LNCAP (cell line): Measurements from ENCODE around the gene ELOVL6.

ENCODE experiments used
- TF ChIP-seq, protein P1 (sequence below): fragments of 450-650 bp; IDR thresholded peaks from 2 replicates; pipeline ENCODE4 v1.5.1; 2017; ENCODE audit warnings: mild to moderate bottlenecking

The ELOVL6 gene

GRCh38 chr4:110074570-110074969 lies 123.8 kb downstream of the ELOVL6 start:
- TF ChIP-seq, protein P1, sequence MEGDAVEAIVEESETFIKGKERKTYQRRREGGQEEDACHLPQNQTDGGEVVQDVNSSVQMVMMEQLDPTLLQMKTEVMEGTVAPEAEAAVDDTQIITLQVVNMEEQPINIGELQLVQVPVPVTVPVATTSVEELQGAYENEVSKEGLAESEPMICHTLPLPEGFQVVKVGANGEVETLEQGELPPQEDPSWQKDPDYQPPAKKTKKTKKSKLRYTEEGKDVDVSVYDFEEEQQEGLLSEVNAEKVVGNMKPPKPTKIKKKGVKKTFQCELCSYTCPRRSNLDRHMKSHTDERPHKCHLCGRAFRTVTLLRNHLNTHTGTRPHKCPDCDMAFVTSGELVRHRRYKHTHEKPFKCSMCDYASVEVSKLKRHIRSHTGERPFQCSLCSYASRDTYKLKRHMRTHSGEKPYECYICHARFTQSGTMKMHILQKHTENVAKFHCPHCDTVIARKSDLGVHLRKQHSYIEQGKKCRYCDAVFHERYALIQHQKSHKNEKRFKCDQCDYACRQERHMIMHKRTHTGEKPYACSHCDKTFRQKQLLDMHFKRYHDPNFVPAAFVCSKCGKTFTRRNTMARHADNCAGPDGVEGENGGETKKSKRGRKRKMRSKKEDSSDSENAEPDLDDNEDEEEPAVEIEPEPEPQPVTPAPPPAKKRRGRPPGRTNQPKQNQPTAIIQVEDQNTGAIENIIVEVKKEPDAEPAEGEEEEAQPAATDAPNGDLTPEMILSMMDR, result no peak

DNA sequence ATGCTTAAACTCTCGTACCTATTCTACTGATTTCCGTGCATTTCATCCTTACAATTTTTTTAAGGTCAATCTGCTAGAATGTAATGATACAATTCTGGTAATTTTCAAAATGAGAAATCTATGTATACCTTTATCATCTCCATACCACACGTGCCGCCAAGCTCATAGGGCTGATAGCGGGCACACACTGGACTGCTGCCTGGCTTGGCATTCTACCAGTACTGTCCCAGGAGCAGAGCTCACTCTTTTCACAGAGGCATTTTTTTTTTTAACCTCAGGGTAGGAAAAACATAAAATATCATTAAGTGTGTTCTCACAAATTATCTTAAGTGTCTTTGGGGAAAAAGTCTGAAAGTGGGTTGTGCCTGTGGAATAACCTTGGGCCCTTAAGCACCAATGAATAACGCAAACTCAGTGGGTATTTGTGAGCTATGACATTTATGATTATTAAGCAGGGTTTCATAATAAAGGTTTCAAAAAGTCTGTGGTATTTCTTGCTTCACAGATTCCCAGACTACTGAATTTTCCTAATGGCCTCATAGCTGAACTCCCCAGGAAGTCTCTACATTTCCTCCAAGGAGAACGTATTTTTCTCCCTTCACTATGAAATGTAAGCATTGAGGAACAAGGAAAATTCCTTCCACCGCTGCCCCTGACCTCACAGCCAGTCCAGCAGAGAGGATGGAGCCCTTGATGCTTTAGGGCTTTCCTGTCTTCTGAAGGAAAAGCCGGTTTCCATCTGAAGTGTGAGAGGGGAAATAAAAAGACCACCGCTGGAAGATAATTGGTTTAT lies 125.2 kb downstream of the ELOVL6 start:
- TF ChIP-seq, protein P1, result no peak

- TF ChIP-seq, protein P1, result no peak
Observed at GRCh38 chr4:110071466-110071865, 126.9 kb downstream of the ELOVL6 start.

- TF ChIP-seq, protein P1, result no peak
Observed at GRCh38 chr4:110068248-110068647, 130.2 kb downstream of the ELOVL6 start.

DNA sequence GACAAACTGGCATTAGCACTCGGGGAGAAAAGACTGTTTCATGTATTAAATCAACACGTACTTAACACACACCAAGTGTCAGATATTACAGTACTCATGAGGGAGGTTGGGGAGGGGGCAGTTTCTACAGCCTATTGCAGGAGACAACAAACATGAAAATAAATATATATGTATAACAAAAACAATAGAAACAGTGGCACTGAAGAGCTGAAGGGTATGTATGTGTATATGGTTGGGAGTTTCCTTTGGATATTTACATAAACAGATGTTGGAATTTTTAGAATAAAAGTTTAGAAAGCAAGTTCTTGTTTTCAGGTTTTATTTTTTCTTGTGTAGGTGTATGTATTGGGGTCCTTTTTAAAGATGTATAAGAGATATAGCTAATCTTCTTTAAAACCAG lies 133.5 kb downstream of the ELOVL6 start:
- TF ChIP-seq, protein P1, result no peak

DNA sequence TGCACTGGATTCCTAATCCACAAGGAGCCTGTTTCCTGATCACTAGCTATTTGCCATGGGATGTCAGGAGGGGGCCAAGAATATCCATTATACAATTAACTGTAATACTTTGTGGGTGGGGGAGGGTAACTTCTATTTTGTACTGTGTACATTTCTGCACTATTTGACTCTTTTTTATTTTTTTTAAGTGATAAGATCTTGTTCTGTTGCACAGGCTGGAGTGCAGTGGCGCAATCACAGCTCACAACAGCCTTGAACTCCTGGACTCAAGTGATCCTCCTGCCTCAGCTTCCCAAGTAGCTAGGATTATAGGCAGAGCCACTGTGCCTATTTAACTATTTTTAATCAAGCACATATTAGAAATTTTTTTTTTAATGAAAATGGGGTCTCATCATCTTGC lies 134.1 kb downstream of the ELOVL6 start:
- TF ChIP-seq, protein P1, result no peak

DNA sequence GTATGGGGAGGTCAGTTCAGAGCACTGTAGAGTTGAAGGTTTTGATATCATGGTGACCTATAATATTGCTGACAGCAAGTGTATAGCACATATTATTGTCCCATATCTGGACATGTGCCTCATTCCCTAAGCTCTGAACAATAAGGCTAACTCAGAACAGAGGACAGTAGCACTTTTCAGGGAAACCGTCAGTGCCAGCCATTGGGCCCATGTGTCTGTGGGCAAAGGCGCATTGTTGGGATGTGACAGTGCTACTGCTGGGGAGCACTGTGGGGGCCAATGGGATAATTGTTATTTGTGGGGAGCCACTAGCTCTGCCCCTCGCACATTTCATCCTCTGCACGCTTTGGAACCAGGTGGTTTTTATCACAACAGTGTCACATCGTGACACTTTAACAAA lies 136.2 kb downstream of the ELOVL6 start:
- TF ChIP-seq, protein P1, result no peak
